WTC11 (cell line): Measurements from ENCODE around the gene GPA33.

Experiments
- ESRRA ChIP-seq: sonication (generic); formaldehyde crosslinking; IDR thresholded peaks from 2 replicates; pipeline ENCODE4 v1.8.1; 2022; ENCODE audit warnings: mild to moderate bottlenecking, missing genetic modification reagents, borderline replicate concordance
- FOXP1 ChIP-seq: sonication (generic); formaldehyde crosslinking; IDR thresholded peaks from 2 replicates; pipeline ENCODE4 v1.8.0; 2022; ENCODE audit warnings: missing genetic modification reagents, mild to moderate bottlenecking, moderate library complexity, borderline replicate concordance
- IRF2 ChIP-seq: sonication (generic); formaldehyde crosslinking; IDR thresholded peaks from 2 replicates; pipeline ENCODE4 v1.8.0; 2022; ENCODE audit warnings: low read depth, missing genetic modification reagents, borderline replicate concordance
- JUN ChIP-seq: sonication (generic); formaldehyde crosslinking; IDR thresholded peaks from 2 replicates; pipeline ENCODE4 v1.8.0; 2023; ENCODE audit warnings: mild to moderate bottlenecking, missing genetic modification reagents
- TF ChIP-seq, protein P1 (sequence below): fragments of 200-600 bp; IDR thresholded peaks from 2 replicates; pipeline ENCODE4 v1.8.0; 2022; ENCODE audit warnings: antibody characterized with exemption
- TF ChIP-seq, protein P2 (sequence below): sonication (generic); formaldehyde crosslinking; IDR thresholded peaks from 2 replicates; pipeline ENCODE4 v1.8.1; 2023; ENCODE audit warnings: mild to moderate bottlenecking, moderate library complexity, missing genetic modification reagents
- TF ChIP-seq, protein P3 (sequence below): sonication (generic); formaldehyde crosslinking; IDR thresholded peaks from 2 replicates; pipeline ENCODE4 v1.8.1; 2022; ENCODE audit warnings: low read depth, missing genetic modification reagents, borderline replicate concordance

DNA sequence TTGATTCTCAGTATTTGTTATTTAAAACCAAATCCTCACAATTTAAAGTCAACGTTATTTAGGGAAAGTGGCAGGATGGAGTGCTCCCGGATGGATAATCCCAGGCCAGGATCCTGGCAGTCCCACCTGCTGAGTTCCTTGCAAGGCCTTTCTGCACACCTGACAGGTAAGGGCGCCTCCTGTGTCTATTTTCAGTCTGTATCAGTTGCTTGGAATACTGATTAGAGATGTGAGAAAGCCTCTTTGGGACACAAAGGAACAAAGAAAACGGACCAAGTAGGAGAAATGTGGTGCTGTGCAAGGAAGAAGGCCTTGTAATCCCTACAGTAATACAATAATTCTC is 15.9 kb upstream of the GPA33 start:
- TF ChIP-seq, protein P1, sequence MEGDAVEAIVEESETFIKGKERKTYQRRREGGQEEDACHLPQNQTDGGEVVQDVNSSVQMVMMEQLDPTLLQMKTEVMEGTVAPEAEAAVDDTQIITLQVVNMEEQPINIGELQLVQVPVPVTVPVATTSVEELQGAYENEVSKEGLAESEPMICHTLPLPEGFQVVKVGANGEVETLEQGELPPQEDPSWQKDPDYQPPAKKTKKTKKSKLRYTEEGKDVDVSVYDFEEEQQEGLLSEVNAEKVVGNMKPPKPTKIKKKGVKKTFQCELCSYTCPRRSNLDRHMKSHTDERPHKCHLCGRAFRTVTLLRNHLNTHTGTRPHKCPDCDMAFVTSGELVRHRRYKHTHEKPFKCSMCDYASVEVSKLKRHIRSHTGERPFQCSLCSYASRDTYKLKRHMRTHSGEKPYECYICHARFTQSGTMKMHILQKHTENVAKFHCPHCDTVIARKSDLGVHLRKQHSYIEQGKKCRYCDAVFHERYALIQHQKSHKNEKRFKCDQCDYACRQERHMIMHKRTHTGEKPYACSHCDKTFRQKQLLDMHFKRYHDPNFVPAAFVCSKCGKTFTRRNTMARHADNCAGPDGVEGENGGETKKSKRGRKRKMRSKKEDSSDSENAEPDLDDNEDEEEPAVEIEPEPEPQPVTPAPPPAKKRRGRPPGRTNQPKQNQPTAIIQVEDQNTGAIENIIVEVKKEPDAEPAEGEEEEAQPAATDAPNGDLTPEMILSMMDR, result no peak
- TF ChIP-seq ESRRA (CRISPR knock-in tag) (no peak), FOXP1 (no peak), IRF2 (no peak), JUN (CRISPR knock-in tag) (no peak)
- TF ChIP-seq, protein P2, sequence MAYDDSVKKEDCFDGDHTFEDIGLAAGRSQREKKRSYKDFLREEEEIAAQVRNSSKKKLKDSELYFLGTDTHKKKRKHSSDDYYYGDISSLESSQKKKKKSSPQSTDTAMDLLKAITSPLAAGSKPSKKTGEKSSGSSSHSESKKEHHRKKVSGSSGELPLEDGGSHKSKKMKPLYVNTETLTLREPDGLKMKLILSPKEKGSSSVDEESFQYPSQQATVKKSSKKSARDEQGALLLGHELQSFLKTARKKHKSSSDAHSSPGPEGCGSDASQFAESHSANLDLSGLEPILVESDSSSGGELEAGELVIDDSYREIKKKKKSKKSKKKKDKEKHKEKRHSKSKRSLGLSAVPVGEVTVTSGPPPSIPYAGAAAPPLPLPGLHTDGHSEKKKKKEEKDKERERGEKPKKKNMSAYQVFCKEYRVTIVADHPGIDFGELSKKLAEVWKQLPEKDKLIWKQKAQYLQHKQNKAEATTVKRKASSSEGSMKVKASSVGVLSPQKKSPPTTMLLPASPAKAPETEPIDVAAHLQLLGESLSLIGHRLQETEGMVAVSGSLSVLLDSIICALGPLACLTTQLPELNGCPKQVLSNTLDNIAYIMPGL (CRISPR knock-in tag), result no peak
- TF ChIP-seq, protein P3, sequence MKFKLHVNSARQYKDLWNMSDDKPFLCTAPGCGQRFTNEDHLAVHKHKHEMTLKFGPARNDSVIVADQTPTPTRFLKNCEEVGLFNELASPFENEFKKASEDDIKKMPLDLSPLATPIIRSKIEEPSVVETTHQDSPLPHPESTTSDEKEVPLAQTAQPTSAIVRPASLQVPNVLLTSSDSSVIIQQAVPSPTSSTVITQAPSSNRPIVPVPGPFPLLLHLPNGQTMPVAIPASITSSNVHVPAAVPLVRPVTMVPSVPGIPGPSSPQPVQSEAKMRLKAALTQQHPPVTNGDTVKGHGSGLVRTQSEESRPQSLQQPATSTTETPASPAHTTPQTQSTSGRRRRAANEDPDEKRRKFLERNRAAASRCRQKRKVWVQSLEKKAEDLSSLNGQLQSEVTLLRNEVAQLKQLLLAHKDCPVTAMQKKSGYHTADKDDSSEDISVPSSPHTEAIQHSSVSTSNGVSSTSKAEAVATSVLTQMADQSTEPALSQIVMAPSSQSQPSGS (CRISPR knock-in tag), result no peak
